ENCODE measurements around the gene SLC2A8. TPM values are rescaled to one million over a fixed set of nuclear protein-coding genes. Genes with fewer than 3 reads are reported as not detected.

Gene SLC2A8
- polyA plus RNA-seq, 1 donor: 19.9 TPM

GRCh38 chr9:127370672-127371648 is 26.0 kb upstream of the SLC2A8 start:
- no peak for DNase-seq

- no peak for DNase-seq
Observed at GRCh38 chr9:127380479-127380878, 16.5 kb upstream of the SLC2A8 start.

- DNase-seq: no peak
Observed at GRCh38 chr9:127382541-127382940, 14.4 kb upstream of the SLC2A8 start.

GRCh38 chr9:127384016-127384730 is 12.8 kb upstream of the SLC2A8 start:
- DNase-seq: no peak

- DNase-seq: no peak
Observed at GRCh38 chr9:127384901-127385300, 12.1 kb upstream of the SLC2A8 start.

- DNase-seq: no peak
Observed at GRCh38 chr9:127386249-127386648, 10.7 kb upstream of the SLC2A8 start.

GRCh38 chr9:127386981-127387380 is 10.0 kb upstream of the SLC2A8 start:
- DNase-seq: no peak

- peak; percentile 72 for DNase-seq
Observed at GRCh38 chr9:127388037-127388855, 8.7 kb upstream of the SLC2A8 start.

- DNase-seq: no peak
Observed at GRCh38 chr9:127388856-127389238, 8.1 kb upstream of the SLC2A8 start.

- no peak for DNase-seq
Observed at GRCh38 chr9:127389381-127390247, 7.4 kb upstream of the SLC2A8 start.

GRCh38 chr9:127390248-127390545 is 6.8 kb upstream of the SLC2A8 start:
- DNase-seq: no peak

GRCh38 chr9:127390563-127390962 is 6.4 kb upstream of the SLC2A8 start:
- DNase-seq: no peak

- DNase-seq: no peak
Observed at GRCh38 chr9:127392166-127392565, 4.8 kb upstream of the SLC2A8 start.

- DNase-seq: no peak
Observed at GRCh38 chr9:127392976-127393375, 4.0 kb upstream of the SLC2A8 start.

GRCh38 chr9:127393645-127394044 is 3.3 kb upstream of the SLC2A8 start:
- DNase-seq: no peak

GRCh38 chr9:127395497-127396252 is 1.3 kb upstream of the SLC2A8 start:
- no peak for DNase-seq

- no peak for DNase-seq
Observed at GRCh38 chr9:127396253-127396807, 639 bp upstream of the SLC2A8 start.

GRCh38 chr9:127397646-127398274 is 791 bp downstream of the SLC2A8 start:
- DNase-seq: peak; percentile 41

GRCh38 chr9:127398275-127398647 is 1.3 kb downstream of the SLC2A8 start:
- DNase-seq: no peak

Data from left kidney (tissue), 2 donors.